Type B pancreatic cell (in vitro differentiated cells): ENCODE results near the gene COP1. TPM values are rescaled to one million over a fixed set of nuclear protein-coding genes. Genes with fewer than 3 reads are reported as not detected.
"Not testable (repeated sequence)": the region's sequence is repeated elsewhere in the genome, so short reads cannot be mapped to it uniquely, and the experiment has no call there.

Experiments used
- DNase-seq: peaks from one replicate; pipeline ENCODE4 v3.0.0; 2021; ENCODE audit warnings: mixed read lengths; ENCODE audit not compliant: unreplicated experiment; ENCODE audit errors: extremely low spot score
- H3K27ac Mint-ChIP-seq: 2 replicates; pipeline ENCODE4 v1.8.0; 2021; ENCODE audit warnings: mild to moderate bottlenecking, mixed read lengths
- H3K27me3 Mint-ChIP-seq: 2 replicates; pipeline ENCODE4 v1.8.0; 2021; ENCODE audit warnings: mixed read lengths
- H3K36me3 Mint-ChIP-seq: 2 replicates; pipeline ENCODE4 v1.8.0; 2021; ENCODE audit warnings: mixed read lengths
- H3K4me1 Mint-ChIP-seq: one replicate; pipeline ENCODE4 v1.8.0; 2021; ENCODE audit warnings: mixed read lengths; ENCODE audit not compliant: unreplicated experiment
- H3K4me3 Mint-ChIP-seq: 2 replicates; pipeline ENCODE4 v1.8.0; 2021; ENCODE audit warnings: mild to moderate bottlenecking, mixed read lengths
- H3K9me3 Mint-ChIP-seq: 2 replicates; pipeline ENCODE4 v1.8.0; 2021; ENCODE audit warnings: mixed read lengths
- CTCF ChIP-seq: fragments of 200-600 bp; sonication (generic); conservative IDR thresholded peaks from 2 replicates; pipeline ENCODE4 v1.5.0; 2021; ENCODE audit warnings: antibody characterized with exemption, mild to moderate bottlenecking
- total RNA-seq: library from RNA; stranded (reverse); gene quantifications from 2 replicates; pipeline ENCODE4 v1.2.1, GENCODE V29; 2021; ENCODE audit warnings: low replicate concordance

COP1 gene
- total RNA-seq, 1 donor from 2014 or later, result 43.9 TPM

DNA sequence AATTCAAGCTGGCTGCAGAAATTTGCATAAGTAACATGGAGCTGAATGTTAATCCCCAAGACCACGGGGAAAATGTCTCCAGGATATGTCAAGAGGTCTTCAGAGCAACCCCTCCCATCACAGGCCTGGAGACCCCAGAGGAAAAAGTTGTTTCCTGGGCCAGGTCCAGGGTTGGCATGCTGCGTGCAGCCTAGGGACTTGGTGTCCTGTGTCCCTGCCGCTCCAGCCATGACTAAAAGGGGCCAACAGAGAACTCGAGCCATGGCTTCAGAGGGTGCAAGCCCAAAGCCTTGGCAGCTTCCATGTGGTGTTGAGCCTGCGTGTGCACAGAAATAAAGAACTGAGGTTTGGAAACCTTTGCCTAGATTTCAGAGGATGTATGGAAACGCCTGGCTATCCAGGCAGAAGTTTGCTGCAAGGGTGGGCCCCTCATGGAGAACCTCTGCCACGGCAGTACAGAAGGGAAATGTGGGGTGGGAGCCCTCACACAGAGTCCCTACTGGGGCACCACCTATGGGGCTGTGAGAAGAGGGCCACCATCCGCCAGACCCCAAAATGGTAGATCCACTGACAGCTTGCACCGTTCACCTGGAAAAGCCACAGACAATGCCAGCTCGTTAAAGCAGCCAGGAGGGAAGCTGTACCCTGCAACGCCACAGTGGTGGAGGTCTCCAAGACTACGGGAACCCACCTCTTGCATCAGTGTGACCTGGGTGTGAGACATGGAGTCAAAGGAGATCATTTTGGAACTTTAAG is 222.9 kb downstream of the COP1 start:
- Mint-ChIP-seq H3K27ac (no peak overlapping the region), H3K4me3 (no peak overlapping the region), H3K9me3 (peaks cover 31% of the 10 kb centered on the region), H3K4me1 (no peaks in the 10 kb centered on the region), H3K36me3 (peaks cover 59% of the 10 kb centered on the region), H3K27me3 (no peaks in the 10 kb centered on the region)
- no peak for TF ChIP-seq CTCF
- no peak for DNase-seq

- H3K4me3 Mint-ChIP-seq, DNase-seq, H3K4me1 Mint-ChIP-seq, H3K27ac Mint-ChIP-seq, H3K27me3 Mint-ChIP-seq: not testable (repeated sequence)
- Mint-ChIP-seq H3K36me3 (peaks cover 59% of the 10 kb centered on the region), H3K9me3 (peaks cover 31% of the 10 kb centered on the region)
These were observed 223.7 kb downstream of the COP1 start for GRCh38 chr1:175983363-175983762.

GRCh38 chr1:175981128-175981527 is 226.0 kb downstream of the COP1 start:
- Mint-ChIP-seq H3K4me1 (peaks cover 4% of the 10 kb centered on the region), H3K36me3 (peaks cover 46% of the 10 kb centered on the region), H3K4me3 (no peak overlapping the region), H3K27me3 (no peaks in the 10 kb centered on the region), H3K9me3 (peaks cover 31% of the 10 kb centered on the region), H3K27ac (no peak overlapping the region)
- TF ChIP-seq CTCF, result no peak
- no peak for DNase-seq

GRCh38 chr1:175978926-175979325 is 228.2 kb downstream of the COP1 start:
- peaks cover 30% of the 10 kb centered on the region for H3K36me3 Mint-ChIP-seq

GRCh38 chr1:175978476-175978875 is 228.6 kb downstream of the COP1 start:
- Mint-ChIP-seq H3K4me3 (no peak overlapping the region), H3K27ac (no peak overlapping the region), H3K4me1 (peaks cover 4% of the 10 kb centered on the region), H3K27me3 (no peaks in the 10 kb centered on the region), H3K36me3 (peaks cover 30% of the 10 kb centered on the region), H3K9me3 (peaks cover 23% of the 10 kb centered on the region)
- no peak for DNase-seq
- TF ChIP-seq CTCF, result no peak

More at GRCh38 chr1:175978926-175979325, 228.2 kb downstream of the COP1 start:
- no peak for DNase-seq
- Mint-ChIP-seq H3K4me1 (peaks cover 4% of the 10 kb centered on the region), H3K4me3 (no peak overlapping the region), H3K9me3 (peaks cover 26% of the 10 kb centered on the region), H3K27me3 (no peaks in the 10 kb centered on the region), H3K27ac (no peak overlapping the region)
- no peak for TF ChIP-seq CTCF

DNA sequence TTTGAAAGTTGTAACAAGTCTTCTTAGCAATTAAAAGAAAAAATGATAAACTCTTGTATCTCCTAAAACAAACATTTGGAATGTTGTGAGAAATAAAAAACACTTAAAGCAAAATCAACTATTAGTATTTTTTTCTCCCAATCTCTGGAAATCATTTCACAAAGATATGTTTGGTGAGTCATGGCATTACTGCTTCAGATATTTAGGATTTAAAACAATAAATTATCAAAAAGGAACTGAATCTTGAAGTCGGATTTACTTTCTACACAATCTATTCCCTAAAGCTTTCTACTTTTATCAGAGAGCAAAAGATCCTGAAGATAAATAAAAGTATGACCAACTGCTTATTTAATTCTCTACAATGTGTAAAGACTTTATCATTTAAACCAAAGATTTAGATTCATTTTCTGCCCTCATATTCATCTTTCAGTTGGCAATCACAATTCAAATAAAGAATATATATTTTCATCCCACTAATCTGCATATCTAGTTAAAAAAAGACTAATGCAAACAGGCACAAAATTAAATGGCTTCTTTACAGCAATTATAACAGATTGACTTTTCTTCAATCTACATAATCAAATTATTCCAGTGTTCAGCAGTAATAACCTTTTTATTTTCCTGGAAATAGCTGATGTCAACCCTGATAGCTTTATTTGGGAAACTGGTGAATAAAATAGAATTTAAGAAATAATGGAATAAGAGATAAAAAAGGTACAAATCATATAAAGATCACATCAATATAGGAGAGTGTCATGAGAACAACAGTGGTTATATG is 230.0 kb downstream of the COP1 start:
- H3K27me3 Mint-ChIP-seq, result no peaks in the 10 kb centered on the region
- H3K36me3 Mint-ChIP-seq, result peaks cover 16% of the 10 kb centered on the region
- peaks cover 4% of the 10 kb centered on the region for H3K4me1 Mint-ChIP-seq
- no peak for TF ChIP-seq CTCF
- DNase-seq, result no peak
- H3K9me3 Mint-ChIP-seq, result peaks cover 10% of the 10 kb centered on the region
- H3K27ac Mint-ChIP-seq, result no peak overlapping the region
- H3K4me3 Mint-ChIP-seq, result no peak overlapping the region
